ENCODE data around the gene EFCAB13. TPM values are rescaled to one million over a fixed set of nuclear protein-coding genes. Genes with fewer than 3 reads are reported as not detected.

Gene EFCAB13
- total and polyA plus RNA-seq, 2 of the 4 experiments (the other 2 are of a cell fraction) = 0.77 to 1.4 TPM

GRCh38 chr17:47465165-47465564 is 141.4 kb downstream of the EFCAB13 start:
- H2AK9ac ChIP-seq (replicated peaks; ENCODE audit: low read depth, low read length, poor library complexity) = no peak overlapping the region
- ChIA-PET CTCF (no interaction called here), POLR2A (ENCODE audit: unreplicated experiment) (no interaction called here)
- no peak overlapping the region for H3K18ac ChIP-seq (ENCODE audit: low read depth, low read length)
- dilution Hi-C loops (cut with HindIII; ENCODE audit: low sequenced_read_pairs, unreplicated experiment) (no loop called here), in situ Hi-C loops (cut with MboI; ENCODE audit: low sequenced_read_pairs) (no loop called here), intact Hi-C loops (cut with micrococcal nuclease) (no loop called here)
- H3K9ac ChIP-seq (ENCODE audit: low read depth, low read length) = no peak overlapping the region
- no peak overlapping the region for H2AK5ac ChIP-seq (ENCODE audit: low read depth, low read length)
- no peaks in the 10 kb centered on the region for H3K9me1 ChIP-seq (ENCODE audit: insufficient read depth, low read length)
- no peaks in the 10 kb centered on the region for H3K79me1 ChIP-seq (ENCODE audit: low read depth in 1 of 2, low read length in 2 of 2)
- no peak for ATAC-seq (ENCODE audit: low read depth)
- no peaks in the 10 kb centered on the region for H4K20me1 ChIP-seq (ENCODE audit: insufficient read depth, low read length)
- no peak overlapping the region for H2BK120ac ChIP-seq (ENCODE audit: low read depth, low read length)
- H3K23ac ChIP-seq (ENCODE audit: low read depth, low read length) = no peak overlapping the region
- no peak overlapping the region for H3K14ac ChIP-seq (replicated peaks; ENCODE audit: low read depth, low read length)
- H2BK15ac ChIP-seq (ENCODE audit: low read depth, low read length) = no peak overlapping the region
- no peak overlapping the region for H4K5ac ChIP-seq (ENCODE audit: low read depth, low read length)
- BruUV-seq (replicated peaks) = no TSS peak
- no peaks in the 10 kb centered on the region for H3K4me1 ChIP-seq (ENCODE audit: control insufficient read depth, insufficient read depth, low read length)
- no peaks in the 10 kb centered on the region for H3K27me3 ChIP-seq (ENCODE audit: control insufficient read depth, insufficient read depth, low read length)
- H3K36me3 ChIP-seq (ENCODE audit: control insufficient read depth, insufficient read depth, low read length) = peaks cover 3% of the 10 kb centered on the region; the same call in 1 of the 2 replicates
- H4K8ac ChIP-seq (ENCODE audit: low read depth in 2 of 2, low read length in 2 of 2) = no peak overlapping the region
- no peak overlapping the region for H3K27ac ChIP-seq (ENCODE audit: insufficient read depth, low read length)
- no peak overlapping the region for H3K4ac ChIP-seq (ENCODE audit: low read depth, low read length)
- H2BK20ac ChIP-seq (ENCODE audit: low read depth, low read length) = no peak overlapping the region
- no peaks in the 10 kb centered on the region for H3K9me3 ChIP-seq (ENCODE audit: control insufficient read depth, insufficient read depth, low read length)
- H4K91ac ChIP-seq (ENCODE audit: insufficient read depth, low read depth, low read length) = no peak overlapping the region
- WGBS, 2 experiments (ENCODE audit: extremely low coverage in 2 of 2, insufficient read length in 1 of 2) = no CpG with 5 or more reads among the region's 3 CpGs
- no peak overlapping the region for H2BK5ac ChIP-seq (ENCODE audit: low read depth, low read length, poor library complexity, severe bottlenecking)
- H3K56ac ChIP-seq (ENCODE audit: extremely low read depth, insufficient read depth, low read length) = no peak overlapping the region
- H3K4me2 ChIP-seq (ENCODE audit: low read depth, low read length) = no peak overlapping the region
- DNase-seq = no peak
- TF ChIP-seq CEBPB (IDR thresholded peaks at IDR 0.05; ENCODE audit: low read depth, low read length) (no peak), MXI1 (IDR thresholded peaks at IDR 0.05; ENCODE audit: borderline replicate concordance, low read depth, low read length) (no peak), RAD21 (IDR thresholded peaks at IDR 0.05; ENCODE audit: low read length) (no peak), NFE2L2 (IDR thresholded peaks at IDR 0.05; ENCODE audit: low read depth, low read length) (no peak), CHD1 (IDR thresholded peaks at IDR 0.05; ENCODE audit: low read depth, low read length) (no peak), ELK1 (IDR thresholded peaks at IDR 0.05; ENCODE audit: borderline replicate concordance, low read depth, low read length) (no peak), RCOR1 (IDR thresholded peaks at IDR 0.05; ENCODE audit: insufficient replicate concordance, low read length) (no peak), SMC3 (IDR thresholded peaks at IDR 0.05; ENCODE audit: low read depth, low read length) (no peak), RFX5 (IDR thresholded peaks at IDR 0.05; ENCODE audit: low read depth, low read length) (no peak), FOS (IDR thresholded peaks at IDR 0.05; ENCODE audit: low read depth, low read length) (no peak), USF2 (IDR thresholded peaks at IDR 0.05; ENCODE audit: low read depth, low read length) (no peak)
- H3K4me3 ChIP-seq (ENCODE audit: insufficient read depth, low read depth, low read length) = no peak overlapping the region
- no peak overlapping the region for H2AFZ ChIP-seq (replicated peaks; ENCODE audit: low read length, poor library complexity)

Data from IMR-90 (cell line).